Neuronal stem cell (in vitro differentiated cells): ENCODE data around the gene PRKCE.

Experiments
- DNase-seq: peaks from one replicate; pipeline ENCODE4 v3.0.0-alpha.2; 2013; ENCODE audit warnings: low spot score
- H2AFZ ChIP-seq: one replicate; pipeline ENCODE4 v1.6.1; 2013; ENCODE audit warnings: mild to moderate bottlenecking, low read length, inconsistent platforms
- H2AK5ac ChIP-seq: 2 replicates; pipeline ENCODE4 v1.6.1; 2013; ENCODE audit warnings: low read depth, mild to moderate bottlenecking, inconsistent platforms, low read length, moderate library complexity, mixed read lengths
- H2BK120ac ChIP-seq: 2 replicates; pipeline ENCODE4 v1.6.1; 2013; ENCODE audit warnings: low read depth, mild to moderate bottlenecking, inconsistent platforms, low read length, moderate library complexity, mixed read lengths
- H2BK12ac ChIP-seq: one replicate; pipeline ENCODE4 v1.6.1; 2013; ENCODE audit warnings: low read length, inconsistent platforms
- H2BK15ac ChIP-seq: 2 replicates; pipeline ENCODE4 v1.6.1; 2013; ENCODE audit warnings: mild to moderate bottlenecking, low read length, inconsistent platforms, mixed read lengths
- H2BK5ac ChIP-seq: one replicate; pipeline ENCODE4 v1.6.1; 2013; ENCODE audit warnings: inconsistent platforms, mild to moderate bottlenecking, low read length, moderate library complexity
- H3K14ac ChIP-seq: one replicate; pipeline ENCODE4 v1.6.1; 2013; ENCODE audit warnings: low read length, inconsistent platforms
- H3K18ac ChIP-seq: 2 replicates; pipeline ENCODE4 v1.6.1; 2013; ENCODE audit warnings: low read length, inconsistent platforms
- H3K23ac ChIP-seq: 2 replicates; pipeline ENCODE4 v1.6.1; 2013; ENCODE audit warnings: low read depth, mild to moderate bottlenecking, mixed read lengths, low read length, inconsistent platforms; ENCODE audit not compliant: poor library complexity
- H3K27ac ChIP-seq: replicated peaks from 3 replicates; pipeline ENCODE4 v1.5.1; 2013; ENCODE audit warnings: low read length, inconsistent platforms
- H3K27me3 ChIP-seq, 3 experiments: 2 replicates each; pipeline ENCODE4 v1.6.1; 2013; ENCODE audit warnings: low read length in 3 of 3, mild to moderate bottlenecking in 2 of 3, inconsistent platforms in 1 of 3, low read depth in 1 of 3, mixed read lengths in 1 of 3, moderate library complexity in 1 of 3; ENCODE audit not compliant: control insufficient read depth in 3 of 3, insufficient read depth in 3 of 3
- H3K36me3 ChIP-seq, 2 donors: replicated peaks in 1 of 2; 2 replicates each; pipeline ENCODE4 v1.6.1; 2013; ENCODE audit warnings: low read length in 2 of 2; ENCODE audit not compliant: control insufficient read depth in 2 of 2, insufficient read depth in 2 of 2
- H3K4ac ChIP-seq: 2 replicates; pipeline ENCODE4 v1.6.1; 2013; ENCODE audit warnings: inconsistent platforms, mild to moderate bottlenecking, low read length, moderate library complexity
- H3K4me1 ChIP-seq, 2 donors: 1 replicate in 1 of 2; 2 replicates in 1 of 2; pipeline ENCODE4 v1.6.1; 2013; ENCODE audit warnings: low read length in 2 of 2, low read depth in 1 of 2; ENCODE audit not compliant: control insufficient read depth in 2 of 2, insufficient read depth in 1 of 2
- H3K4me2 ChIP-seq: one replicate; pipeline ENCODE4 v1.6.1; 2013; ENCODE audit warnings: mild to moderate bottlenecking, low read length, inconsistent platforms; ENCODE audit not compliant: insufficient read depth, poor library complexity, severe bottlenecking
- H3K4me3 ChIP-seq, 2 donors: 2 replicates each; pipeline ENCODE4 v1.5.1; 2013; ENCODE audit warnings: low read length in 2 of 2, mild to moderate bottlenecking in 2 of 2, inconsistent platforms in 1 of 2, moderate library complexity in 1 of 2
- H3K79me1 ChIP-seq: one replicate; pipeline ENCODE4 v1.6.1; 2013; ENCODE audit warnings: low read depth, mild to moderate bottlenecking, inconsistent platforms, low read length, moderate library complexity
- H3K9ac ChIP-seq: one replicate; pipeline ENCODE4 v1.6.1; 2013; ENCODE audit warnings: mild to moderate bottlenecking, low read depth, low read length, inconsistent platforms; ENCODE audit not compliant: poor library complexity
- H3K9me3 ChIP-seq, 2 donors: replicated peaks in 1 of 2; 2 replicates each; pipeline versions ENCODE3 to v1.6.1; 2013; ENCODE audit warnings: low read length in 2 of 2, mild to moderate bottlenecking in 2 of 2, inconsistent platforms in 1 of 2, low read depth in 1 of 2, mixed read lengths in 1 of 2, moderate library complexity in 1 of 2; ENCODE audit not compliant: control insufficient read depth in 2 of 2, insufficient read depth in 1 of 2
- H4K8ac ChIP-seq: one replicate; pipeline ENCODE4 v1.6.1; 2013; ENCODE audit warnings: low read depth, mild to moderate bottlenecking, inconsistent platforms, low read length, moderate library complexity
- H4K91ac ChIP-seq: one replicate; pipeline ENCODE4 v1.6.1; 2013; ENCODE audit warnings: low read length, low read depth, mild to moderate bottlenecking, inconsistent platforms; ENCODE audit not compliant: poor library complexity
- WGBS, 2 donors: extraction: QIAGEN DNeasy Blood & Tissue Kit; methylation state at CpG; one replicate each; pipeline ENCODE4 v1.1.7; 2013; ENCODE audit warnings: missing lambda C conversion rate in 2 of 2, mixed read lengths in 1 of 2; ENCODE audit not compliant: insufficient read length in 2 of 2, insufficient replicate concordance in 1 of 2; ENCODE audit errors: extremely low coverage in 2 of 2; 5-methylcytosine and 5-hydroxymethylcytosine counted together

The PRKCE gene

GRCh38 chr2:46126571-46126970, 475.1 kb downstream of the PRKCE start:
- Histone ChIP-seq H3K4ac (no peak overlapping the region), H3K4me1 (no peaks in the 10 kb centered on the region), H3K27ac (no peak overlapping the region), H3K9ac (no peak overlapping the region), H4K91ac (no peak overlapping the region), H3K4me2 (no peak overlapping the region), H2AFZ (no peak overlapping the region), H2BK12ac (no peak overlapping the region), H3K18ac (no peak overlapping the region), H3K14ac (no peak overlapping the region), H3K79me1 (peaks cover 2% of the 10 kb centered on the region), H3K4me3 (no peak overlapping the region), H2BK5ac (no peak overlapping the region), H3K23ac (no peak overlapping the region), H4K8ac (no peak overlapping the region), H2BK120ac (no peak overlapping the region), H3K9me3 (no peaks in the 10 kb centered on the region), H2AK5ac (no peak overlapping the region), H3K27me3 (no peaks in the 10 kb centered on the region), H3K36me3 (no peaks in the 10 kb centered on the region), H2BK15ac (no peak overlapping the region)
- WGBS, 2 donors, result no CpG with 5 or more reads among the region's 4 CpGs
- DNase-seq, result no peak

- H3K4me3 ChIP-seq, result no peak overlapping the region
- H2AK5ac ChIP-seq, result no peak overlapping the region
- no peak for DNase-seq
- no peak overlapping the region for H2BK120ac ChIP-seq
- H3K23ac ChIP-seq, result no peak overlapping the region
- no peak overlapping the region for H3K27ac ChIP-seq
- no peak overlapping the region for H3K4me2 ChIP-seq
- no peaks in the 10 kb centered on the region for H3K27me3 ChIP-seq
- H3K9ac ChIP-seq, result no peak overlapping the region
- no peak overlapping the region for H3K14ac ChIP-seq
- H2BK15ac ChIP-seq, result no peak overlapping the region
- H3K9me3 ChIP-seq, result no peaks in the 10 kb centered on the region
- H2AFZ ChIP-seq, result no peak overlapping the region
- H3K79me1 ChIP-seq, result peaks cover 2% of the 10 kb centered on the region
- H2BK12ac ChIP-seq, result no peak overlapping the region
- no peak overlapping the region for H3K18ac ChIP-seq
- no peak overlapping the region for H4K8ac ChIP-seq
- no peaks in the 10 kb centered on the region for H3K4me1 ChIP-seq
- no peaks in the 10 kb centered on the region for H3K36me3 ChIP-seq
- WGBS, 2 donors, result no CpG with 5 or more reads among the region's 3 CpGs
- no peak overlapping the region for H2BK5ac ChIP-seq
- no peak overlapping the region for H4K91ac ChIP-seq
- H3K4ac ChIP-seq, result no peak overlapping the region
Measured at GRCh38 chr2:46127176-46127575, 475.7 kb downstream of the PRKCE start.

- Histone ChIP-seq H3K9me3 (no peaks in the 10 kb centered on the region), H3K4me1 (no peaks in the 10 kb centered on the region), H4K8ac (no peak overlapping the region), H3K9ac (no peak overlapping the region), H2BK12ac (no peak overlapping the region), H3K27ac (no peak overlapping the region), H3K4me3 (no peak overlapping the region), H3K14ac (no peak overlapping the region), H3K27me3 (no peaks in the 10 kb centered on the region), H2AFZ (no peak overlapping the region), H2BK120ac (no peak overlapping the region), H3K4ac (no peak overlapping the region), H3K79me1 (peaks cover 2% of the 10 kb centered on the region), H4K91ac (no peak overlapping the region), H2BK15ac (no peak overlapping the region), H2AK5ac (no peak overlapping the region), H3K4me2 (no peak overlapping the region), H3K23ac (no peak overlapping the region), H3K36me3 (no peaks in the 10 kb centered on the region), H2BK5ac (no peak overlapping the region), H3K18ac (no peak overlapping the region)
- DNase-seq, result no peak
- no CpG with 5 or more reads among the region's 4 CpGs for WGBS, 2 donors
Measured at GRCh38 chr2:46130511-46130910, 479.0 kb downstream of the PRKCE start.

GRCh38 chr2:46132996-46133395, 481.5 kb downstream of the PRKCE start:
- H2BK5ac ChIP-seq, result no peak overlapping the region
- H2AFZ ChIP-seq, result no peak overlapping the region
- no CpG with 5 or more reads among the region's 8 CpGs for WGBS, 2 donors
- H3K4ac ChIP-seq, result no peak overlapping the region
- no peak overlapping the region for H3K14ac ChIP-seq
- no peak for DNase-seq
- H2AK5ac ChIP-seq, result no peak overlapping the region
- no peak overlapping the region for H2BK15ac ChIP-seq
- no peaks in the 10 kb centered on the region for H3K36me3 ChIP-seq
- no peak overlapping the region for H3K4me2 ChIP-seq
- peaks cover 3 to 4% of the 10 kb centered on the region in 2 donors for H3K4me1 ChIP-seq
- no peak overlapping the region for H3K23ac ChIP-seq
- no peak overlapping the region for H2BK120ac ChIP-seq
- H3K79me1 ChIP-seq, result no peaks in the 10 kb centered on the region
- no peak overlapping the region for H3K9ac ChIP-seq
- no peaks in the 10 kb centered on the region for H3K9me3 ChIP-seq
- no peaks in the 10 kb centered on the region for H3K27me3 ChIP-seq
- no peak overlapping the region for H4K8ac ChIP-seq
- H3K4me3 ChIP-seq, result no peak overlapping the region
- no peak overlapping the region for H2BK12ac ChIP-seq
- no peak overlapping the region for H3K18ac ChIP-seq
- H3K27ac ChIP-seq, result no peak overlapping the region
- H4K91ac ChIP-seq, result no peak overlapping the region
